ENCODE measurements around the gene BLOC1S1.
A peak's percentile ranks its signal among the peaks of the same experiment; 100 is the strongest.

The BLOC1S1 gene

DNA sequence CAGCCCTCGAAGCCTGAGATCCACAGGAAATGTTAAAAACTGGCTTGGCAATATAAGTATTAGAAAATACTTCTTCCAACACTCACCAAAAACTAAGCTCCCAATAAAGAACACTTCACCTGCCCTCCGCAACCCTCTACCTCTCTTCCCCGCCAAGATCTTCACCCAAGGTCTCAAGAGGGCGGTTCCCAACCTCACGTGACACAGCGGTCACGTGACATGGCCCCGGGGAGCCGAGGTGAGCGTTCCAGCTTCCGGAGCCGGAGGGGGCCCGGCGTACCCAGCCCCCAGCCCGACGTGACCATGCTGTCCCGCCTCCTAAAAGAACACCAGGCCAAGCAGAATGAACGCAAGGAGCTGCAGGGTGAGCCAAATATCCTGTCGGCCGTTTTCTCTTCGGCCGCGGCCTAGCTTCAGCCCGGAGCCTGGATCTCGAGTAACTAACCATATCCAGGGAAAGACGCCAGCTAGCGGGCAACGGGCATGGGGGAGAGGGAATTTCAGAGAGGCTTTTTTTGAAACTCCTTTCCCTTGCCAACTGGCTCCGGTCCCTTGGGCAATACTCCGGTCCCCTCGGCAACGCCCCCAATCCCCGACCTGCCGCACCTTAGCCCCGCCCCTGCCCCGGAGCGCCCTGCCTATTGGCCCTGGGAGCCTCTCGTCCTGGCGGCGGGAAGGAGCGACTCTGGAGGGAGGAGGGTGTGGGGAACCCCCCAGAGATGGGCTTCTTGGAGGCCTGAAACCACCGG, at the start of gene BLOC1S1:
TSS of gene BLOC1S1 (plus strand) at position 214 of the 749 bp plus-strand sequence. CDS start at position 220, 6 bp downstream.
- peak; percentile 57 for DNase-seq

DNA sequence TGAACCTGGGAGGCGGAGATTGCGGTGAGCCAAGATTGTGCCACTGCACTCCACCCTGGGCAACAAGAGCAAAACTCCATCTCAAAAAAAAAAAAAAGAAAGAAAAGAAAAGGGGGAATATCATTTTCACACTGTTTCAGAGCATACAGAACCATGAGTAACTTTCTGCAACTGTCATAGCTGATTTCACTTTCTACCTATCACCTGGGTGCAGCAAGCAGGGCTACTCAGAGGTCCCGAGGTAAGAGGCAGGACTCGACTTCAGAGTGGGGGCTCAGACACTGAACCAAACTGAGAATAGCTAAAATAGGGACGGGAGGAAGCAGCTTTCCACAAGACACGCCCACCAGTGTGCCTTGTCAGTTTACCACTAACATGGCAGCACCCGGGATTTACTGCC, 49.3 kb upstream of the BLOC1S1 start:
- DNase-seq: no peak

DNA sequence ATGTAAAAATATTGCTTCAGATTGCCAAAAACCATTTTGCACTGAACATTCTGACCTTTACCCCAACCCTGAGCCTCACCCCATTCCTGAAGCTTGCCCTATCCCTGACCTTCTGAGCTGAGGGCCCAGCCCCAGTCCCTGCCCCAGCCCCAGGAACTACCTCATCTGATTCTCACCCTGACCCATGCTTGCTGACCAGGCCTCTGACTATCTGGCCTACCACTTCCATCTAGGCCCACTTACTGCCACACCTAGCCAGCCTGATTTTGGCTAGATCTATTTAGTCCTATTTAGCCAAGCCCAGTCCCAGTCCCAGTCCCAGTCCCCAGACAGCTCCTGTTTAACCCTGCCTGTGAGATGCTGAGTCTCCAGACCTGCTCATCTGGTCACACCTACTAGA, 45.6 kb upstream of the BLOC1S1 start:
- no peak for DNase-seq

DNA sequence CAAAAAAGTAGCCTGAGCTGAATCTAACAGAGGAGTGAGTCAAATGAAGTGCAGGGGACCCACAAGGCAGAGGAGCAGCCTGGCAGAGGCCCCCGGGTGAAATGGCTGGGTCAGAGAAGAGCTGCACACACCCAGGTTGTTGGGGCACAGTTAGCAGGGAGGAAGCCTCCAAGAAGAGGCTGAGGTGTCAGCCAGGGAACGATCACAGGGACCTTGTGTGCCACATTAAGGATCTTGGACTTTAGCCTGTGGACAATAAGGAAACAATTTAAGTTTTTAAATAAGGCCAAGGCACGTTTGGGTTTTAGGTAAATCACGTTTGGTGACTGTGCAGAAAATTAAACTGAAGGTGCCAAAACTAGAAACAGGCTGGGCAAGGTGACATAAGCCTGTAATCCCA, 44.1 kb upstream of the BLOC1S1 start:
- no peak for DNase-seq

DNA sequence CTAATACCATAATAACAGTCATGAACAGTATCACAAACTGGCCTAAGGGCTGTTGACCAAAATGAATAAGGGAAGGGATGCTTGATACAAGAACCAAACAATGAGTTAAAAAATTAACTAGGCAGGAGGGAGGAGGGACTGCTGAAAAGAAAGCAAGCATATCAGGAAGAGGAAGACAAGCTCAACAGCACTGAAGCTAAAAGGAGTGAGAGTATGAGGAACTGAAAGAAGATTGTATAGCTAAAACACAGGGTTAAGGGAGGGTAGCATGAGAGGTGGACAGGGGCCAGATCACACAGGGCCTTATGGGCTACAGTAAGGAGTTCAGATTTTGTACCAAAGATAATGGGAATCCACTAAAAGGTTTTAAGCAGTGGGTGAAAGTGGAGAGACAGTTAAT, 42.2 kb upstream of the BLOC1S1 start:
- no peak for DNase-seq

DNA sequence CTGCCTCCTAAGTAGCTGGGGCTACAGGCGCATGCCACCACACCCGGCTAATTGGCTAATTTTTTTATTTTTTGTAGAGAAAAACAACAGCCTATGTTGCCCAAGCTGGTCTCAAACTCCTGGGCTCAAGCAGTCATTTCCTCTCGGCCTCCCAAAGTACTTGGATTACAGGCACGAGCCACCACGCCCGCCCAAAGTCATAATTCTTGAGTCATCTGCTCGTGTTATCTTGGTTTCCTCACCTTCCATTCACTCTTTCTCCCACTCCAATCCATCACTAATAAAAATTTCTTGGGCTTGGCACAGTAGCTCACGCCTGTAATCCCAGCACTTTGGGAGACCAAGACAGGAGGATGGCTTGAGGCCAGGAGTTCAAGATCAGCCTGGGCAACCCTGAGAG, 40.2 kb upstream of the BLOC1S1 start:
- no peak for DNase-seq

DNA sequence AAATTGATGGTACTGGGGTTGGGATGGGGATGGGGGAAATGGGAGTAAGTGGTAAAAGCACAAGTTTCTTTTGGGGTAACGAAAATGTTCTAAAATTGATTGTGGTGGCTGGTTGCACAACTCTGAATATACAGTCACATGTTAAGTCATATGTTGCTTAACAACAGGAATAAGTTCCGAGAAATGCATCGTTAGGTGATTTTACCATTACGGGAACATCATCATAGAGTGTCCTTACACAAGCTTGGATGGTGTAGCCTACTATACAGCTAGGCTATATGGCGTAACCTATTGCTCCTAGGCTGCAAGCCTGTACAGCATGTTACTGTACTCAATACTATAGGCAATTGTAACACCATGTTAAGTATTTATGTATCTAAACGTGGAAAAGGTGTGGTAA, 39.1 kb upstream of the BLOC1S1 start:
- DNase-seq: no peak

DNA sequence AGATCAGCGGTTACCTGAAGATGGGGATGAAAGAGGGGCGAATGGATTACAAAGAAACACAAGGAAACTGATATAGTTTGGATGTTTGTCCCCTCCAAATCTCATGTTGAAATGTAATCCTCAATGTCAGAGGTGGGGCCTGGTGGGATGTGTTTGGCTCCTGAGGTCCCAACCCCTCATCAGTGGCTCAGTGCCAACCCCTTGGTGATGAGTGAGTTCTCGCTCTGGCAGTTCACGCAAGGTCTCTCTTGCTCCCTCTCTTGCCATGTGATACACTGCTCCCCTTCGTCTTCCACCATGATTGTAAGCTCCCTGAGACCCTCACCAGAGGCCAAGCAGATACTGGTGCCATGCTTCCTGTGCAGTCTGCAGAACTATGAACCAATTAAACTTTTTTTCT, 36.2 kb upstream of the BLOC1S1 start:
- DNase-seq: no peak

DNA sequence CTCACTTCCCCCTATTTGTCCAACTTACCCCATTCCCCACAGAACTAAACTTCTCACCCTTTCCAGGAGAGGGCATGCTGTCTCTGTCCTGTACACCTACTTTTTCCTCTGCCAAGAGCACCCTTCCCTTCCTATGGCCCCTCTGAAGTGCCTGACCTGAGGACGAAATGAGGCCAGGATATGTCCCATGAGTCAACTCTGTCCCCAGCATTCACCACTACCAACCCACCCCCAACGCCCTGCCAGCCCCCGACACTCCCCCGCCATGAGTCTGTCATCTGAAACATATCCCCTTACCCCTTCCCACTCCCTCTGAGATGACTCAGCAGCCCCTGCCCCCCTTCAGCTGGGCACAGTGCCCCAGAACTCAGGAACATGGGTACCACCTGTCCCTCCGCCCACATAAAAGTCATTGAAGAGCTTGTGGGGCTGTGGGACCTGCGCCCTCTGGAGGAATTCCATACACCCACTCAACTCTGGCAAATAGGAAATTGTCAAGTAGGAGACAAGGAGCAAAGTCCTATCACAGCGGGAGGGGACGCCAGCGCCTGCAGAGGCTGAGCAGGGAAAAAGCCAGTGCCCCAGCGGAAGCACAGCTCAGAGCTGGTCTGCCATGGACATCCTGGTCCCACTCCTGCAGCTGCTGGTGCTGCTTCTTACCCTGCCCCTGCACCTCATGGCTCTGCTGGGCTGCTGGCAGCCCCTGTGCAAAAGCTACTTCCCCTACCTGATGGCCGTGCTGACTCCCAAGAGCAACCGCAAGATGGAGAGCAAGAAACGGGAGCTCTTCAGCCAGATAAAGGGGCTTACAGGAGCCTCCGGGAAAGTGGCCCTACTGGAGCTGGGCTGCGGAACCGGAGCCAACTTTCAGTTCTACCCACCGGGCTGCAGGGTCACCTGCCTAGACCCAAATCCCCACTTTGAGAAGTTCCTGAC, 34.4 kb upstream of the BLOC1S1 start:
- DNase-seq: no peak

DNA sequence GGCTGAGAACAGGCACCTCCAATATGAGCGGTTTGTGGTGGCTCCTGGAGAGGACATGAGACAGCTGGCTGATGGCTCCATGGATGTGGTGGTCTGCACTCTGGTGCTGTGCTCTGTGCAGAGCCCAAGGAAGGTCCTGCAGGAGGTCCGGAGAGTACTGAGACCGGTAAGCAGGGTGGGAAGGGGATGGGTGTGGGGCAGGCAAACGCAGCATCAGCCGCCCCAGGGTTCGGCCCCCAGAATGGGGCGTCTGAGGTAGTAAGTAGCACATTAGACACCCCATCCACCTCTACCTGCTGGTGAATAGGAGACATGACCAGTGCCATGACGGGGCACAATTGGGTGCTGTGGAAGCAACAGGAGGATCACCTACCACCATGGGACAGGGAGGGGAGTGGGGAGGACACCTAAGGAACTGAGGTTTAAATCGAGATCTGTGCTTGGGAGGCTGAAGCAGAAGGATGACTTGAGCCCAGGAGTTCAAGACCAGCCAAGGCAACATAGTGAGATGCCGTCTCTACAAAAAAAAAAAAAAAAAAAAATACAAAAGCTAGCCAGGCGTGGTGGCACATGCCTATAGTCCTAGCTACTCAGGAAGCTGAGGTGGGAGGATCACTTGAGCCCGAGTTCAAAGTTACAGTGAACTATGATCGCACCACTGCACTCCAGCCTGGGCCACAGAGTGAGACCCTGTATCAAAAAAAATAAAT, 33.6 kb upstream of the BLOC1S1 start:
- no peak for DNase-seq

DNA sequence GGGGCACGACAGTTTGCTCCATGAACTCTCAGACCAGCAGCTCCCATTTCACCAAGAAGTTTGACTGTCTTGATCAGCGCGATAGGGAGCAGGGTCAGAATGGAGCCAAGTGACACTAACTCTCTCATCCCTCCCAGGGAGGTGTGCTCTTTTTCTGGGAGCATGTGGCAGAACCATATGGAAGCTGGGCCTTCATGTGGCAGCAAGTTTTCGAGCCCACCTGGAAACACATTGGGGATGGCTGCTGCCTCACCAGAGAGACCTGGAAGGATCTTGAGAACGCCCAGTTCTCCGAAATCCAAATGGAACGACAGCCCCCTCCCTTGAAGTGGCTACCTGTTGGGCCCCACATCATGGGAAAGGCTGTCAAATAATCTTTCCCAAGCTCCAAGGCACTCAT, 32.2 kb upstream of the BLOC1S1 start:
- no peak for DNase-seq

DNA sequence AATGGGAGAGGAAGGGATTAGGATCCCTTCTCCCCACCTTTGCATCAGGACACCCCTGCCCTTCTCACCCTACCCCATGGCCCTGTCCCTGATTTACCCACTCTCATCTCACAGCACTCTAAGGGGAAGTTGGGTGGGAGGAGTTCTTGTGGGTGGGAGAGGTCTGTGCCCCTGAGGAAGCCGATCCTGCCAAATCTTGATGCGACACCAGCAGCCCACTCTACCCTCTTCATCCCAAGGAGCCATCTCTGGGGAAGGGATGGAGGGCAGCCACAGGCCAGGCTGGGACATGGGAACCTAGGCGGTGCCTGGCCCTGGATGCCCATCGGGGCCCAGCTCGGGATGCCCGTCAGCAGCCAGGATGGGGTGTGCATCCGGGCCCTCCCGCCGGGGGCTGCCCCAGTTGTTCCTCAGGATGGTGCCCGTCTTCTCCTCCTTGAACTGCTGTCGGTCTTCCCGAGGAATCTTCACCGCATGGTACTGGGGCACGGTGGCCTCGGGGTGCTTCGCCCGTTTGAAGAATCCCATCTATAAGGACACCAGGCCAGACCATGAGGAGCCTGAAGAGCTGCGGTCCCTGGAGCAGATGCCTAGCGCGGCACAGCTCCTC, 31.0 kb upstream of the BLOC1S1 start:
- DNase-seq: no peak

DNA sequence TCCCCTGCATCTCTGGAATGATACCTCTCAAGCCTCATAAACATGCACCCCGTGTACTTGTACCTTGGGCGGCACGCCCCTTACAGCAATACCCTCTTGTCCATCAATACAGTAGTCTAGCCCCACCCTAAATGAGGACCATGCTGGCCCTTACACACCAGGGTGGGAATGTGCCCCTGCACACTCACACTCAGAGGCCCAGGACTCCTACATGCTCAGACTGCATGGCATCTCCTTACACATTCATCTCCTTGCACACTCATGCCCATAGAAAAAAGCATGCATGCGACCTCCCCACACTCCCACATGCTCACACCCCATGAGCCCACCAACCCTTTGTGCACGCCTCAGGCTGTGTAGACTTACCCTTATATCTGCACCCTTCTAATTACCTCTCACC, 30.2 kb upstream of the BLOC1S1 start:
- no peak for DNase-seq

DNA sequence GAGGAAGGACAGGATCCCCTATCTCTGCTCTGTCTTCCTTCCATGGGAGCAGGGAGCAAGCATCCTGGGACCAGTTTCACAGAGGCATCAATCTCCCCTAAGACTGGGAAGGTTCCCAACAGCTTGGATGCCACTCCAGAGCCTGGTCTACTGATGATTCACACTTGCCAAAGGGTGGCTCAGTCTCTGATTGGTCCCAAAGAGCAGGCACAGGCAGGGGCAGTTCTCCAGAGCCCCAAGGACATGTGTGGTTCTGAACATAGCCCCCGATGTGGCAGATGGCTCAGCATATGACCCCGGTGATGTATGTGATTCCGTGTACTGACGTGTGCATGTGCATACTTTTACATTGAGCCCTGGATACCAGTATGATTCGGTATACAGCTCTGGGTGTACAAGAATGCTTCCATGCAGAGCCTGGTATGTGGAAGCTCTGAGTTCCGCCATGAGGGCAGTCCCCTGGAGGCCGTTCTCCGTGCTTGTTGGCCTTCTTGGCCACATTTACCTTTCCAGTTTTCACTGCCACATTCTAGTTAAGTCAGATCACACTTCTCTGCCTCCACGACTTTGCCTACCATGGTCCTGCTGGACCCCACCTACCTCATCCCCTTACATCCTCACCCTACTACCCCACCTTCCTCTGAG, 29.4 kb upstream of the BLOC1S1 start:
- DNase-seq: no peak

DNA sequence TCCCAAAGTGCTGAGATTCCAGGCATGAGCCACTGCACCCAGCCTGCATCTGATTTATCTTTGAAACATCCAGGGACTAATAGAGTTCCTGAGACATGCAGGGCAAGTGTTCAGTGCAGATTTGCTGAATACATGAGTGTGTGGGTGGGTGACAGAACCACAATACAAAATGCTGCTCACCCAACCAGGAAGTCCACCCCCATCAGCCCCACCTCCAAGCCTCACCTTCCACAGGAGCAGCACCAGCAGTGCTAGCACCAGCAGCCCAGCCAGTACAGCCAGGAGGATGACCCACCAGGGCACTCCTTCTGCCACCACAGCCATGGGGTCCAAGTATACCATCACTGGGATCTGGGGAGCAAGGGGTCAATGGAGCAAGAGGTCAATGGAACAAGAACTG, 28.1 kb upstream of the BLOC1S1 start:
- DNase-seq: no peak

DNA sequence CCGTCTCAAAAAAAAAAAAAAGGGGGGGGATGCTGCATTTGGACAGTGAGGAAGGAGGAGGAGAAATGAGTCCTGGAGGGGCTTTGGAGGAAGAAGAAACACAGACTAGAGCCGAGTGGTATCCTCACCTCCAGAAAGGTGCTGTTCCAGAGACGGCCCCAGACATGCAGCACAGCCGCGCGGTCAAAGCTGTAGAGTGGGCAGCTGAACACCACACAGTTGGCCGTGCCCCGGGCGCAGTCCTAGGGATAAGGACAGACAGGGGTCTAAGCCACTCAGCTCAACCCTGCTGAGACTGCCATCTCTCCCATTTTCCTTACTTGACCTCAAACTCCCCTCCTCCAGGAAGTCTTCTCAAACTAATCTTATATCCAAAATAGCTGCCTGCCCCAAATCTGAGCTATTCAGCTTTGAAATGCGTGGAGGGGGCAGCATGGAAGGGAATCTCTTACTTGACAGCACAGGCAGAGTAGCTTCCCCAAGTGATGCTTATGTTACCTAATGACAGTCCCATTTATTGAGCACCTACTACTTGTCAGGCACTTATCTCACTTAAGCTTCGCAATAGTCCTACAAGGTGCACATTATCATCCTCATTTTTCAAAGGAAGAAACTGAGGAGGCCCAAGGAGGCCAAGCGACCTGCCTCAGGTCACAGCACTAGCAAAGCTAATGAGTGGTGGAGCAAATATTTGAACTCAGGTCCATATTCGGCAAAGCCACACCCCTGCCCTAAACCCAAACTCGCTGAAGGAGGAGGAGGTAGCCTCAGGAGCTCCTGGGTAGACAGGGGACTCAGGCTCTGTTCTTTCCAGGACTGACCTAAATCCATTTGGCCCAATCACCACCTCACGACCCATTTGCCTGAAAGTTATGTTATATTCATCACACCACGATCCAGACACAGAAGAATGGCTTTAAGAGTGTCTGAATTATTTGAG, 26.9 kb upstream of the BLOC1S1 start:
- DNase-seq: no peak

DNA sequence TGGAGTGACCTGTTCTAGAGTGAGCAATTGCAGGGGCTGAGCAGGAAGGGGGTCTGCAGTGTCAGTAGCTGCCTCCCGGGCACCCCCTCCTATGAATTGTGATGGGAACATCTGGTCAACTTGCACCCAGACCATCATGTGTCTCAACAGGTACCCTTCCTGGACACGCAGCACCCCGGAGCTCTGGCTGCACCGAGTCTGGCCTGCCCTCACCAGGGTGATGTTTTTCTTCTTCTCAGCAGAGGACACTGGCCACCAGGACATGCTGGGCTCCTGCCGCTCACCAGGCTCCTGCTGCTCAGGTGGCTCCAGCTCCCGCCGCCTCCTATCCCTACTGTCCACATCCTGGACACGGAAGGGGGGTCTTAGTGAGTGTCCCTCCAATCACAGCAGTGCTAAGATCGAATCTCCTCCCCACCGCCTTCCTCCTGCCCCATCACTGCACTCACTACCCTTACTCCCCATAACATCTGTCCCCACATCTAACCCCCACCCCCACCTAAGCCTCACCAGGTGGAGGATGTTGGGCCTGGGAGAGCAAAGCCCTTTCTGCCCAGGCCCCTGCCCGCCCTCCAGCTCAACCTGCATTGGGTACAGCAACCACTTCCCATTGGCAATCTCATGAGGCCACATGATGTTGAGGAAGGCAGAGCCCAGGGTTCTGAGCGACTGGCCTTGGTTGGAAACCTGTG, 23.1 kb upstream of the BLOC1S1 start:
- DNase-seq: no peak

DNA sequence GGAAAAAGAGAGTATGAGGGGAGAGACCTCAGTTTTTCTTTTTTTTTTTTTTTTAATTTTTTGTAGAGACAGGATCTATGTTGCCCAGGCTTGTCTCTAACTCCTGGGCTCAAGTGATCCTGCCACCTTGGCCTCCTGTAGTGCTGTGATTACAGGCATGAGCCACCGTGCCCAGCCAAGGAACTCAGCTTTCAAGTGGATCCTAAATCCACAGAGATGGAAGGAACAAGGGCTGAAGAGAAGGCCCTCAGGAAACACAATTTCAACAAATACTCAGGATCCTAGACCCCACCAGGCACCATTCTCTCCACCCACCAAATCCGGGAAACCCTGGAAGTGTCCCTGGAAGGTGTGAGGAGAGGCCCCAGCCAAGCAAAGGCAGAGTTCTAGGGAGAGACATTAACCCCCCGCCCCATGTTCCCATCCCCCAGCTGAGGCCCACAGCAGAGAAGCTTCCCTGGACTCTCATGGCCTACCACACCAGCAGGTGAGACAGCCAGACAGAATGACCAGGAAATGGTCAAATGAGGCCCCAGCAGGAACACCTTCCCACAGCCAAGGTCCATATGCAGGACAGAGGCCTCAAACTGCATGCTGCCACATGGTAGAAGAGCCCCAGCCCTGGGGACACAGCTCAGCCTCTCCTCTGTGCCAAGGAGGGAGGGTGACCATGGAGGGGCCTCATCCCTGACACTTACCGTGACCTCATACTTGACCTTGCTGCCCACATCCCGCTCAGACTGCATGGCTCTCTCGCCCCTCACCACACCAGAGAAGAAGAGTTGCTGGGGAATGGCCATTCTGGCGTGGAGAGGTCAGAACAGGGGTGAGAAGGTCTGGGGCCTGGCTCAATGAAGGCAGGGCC, 22.3 kb upstream of the BLOC1S1 start:
- no peak for DNase-seq

DNA sequence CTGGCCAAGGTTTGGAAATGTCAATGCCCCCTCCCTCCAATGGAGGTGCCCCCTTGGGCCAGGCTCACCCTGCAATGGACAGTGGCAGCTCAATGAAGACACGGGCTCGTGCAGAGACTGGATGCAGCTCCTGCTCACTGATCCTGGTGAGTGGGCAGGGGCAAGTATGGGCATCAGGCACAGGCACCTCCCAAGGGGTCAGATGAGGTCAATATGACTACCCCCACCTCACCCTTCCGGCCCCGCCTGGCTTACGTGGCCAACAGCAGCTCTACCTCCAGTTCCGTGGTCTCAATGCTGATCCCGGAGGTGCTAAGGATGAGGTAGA, 21.7 kb upstream of the BLOC1S1 start:
- no peak for DNase-seq

DNA sequence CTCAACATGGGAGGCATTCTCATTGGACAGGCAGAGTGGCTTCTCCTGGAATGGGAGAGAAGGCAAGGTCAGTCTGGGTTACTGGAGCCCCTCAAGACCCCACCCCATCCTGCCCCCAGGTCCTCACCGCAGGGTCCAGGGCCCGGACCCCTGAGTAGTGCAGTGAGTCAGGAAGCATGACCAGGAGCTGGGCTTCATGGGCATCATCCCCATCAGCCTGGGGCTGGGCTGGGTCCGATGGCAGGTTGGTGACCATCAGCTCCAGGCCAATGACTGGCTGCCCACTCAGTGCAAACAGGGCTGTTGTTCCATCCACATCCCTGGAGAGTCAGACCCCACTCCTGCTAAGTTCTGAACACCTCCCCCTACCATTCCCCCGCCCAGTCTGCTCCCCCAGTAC, 21.2 kb upstream of the BLOC1S1 start:
- no peak for DNase-seq

Measured in DMS79 (cell line).